Gastroesophageal sphincter (tissue), 4 donors: ENCODE results near the gene NTHL1. TPM values are rescaled to one million over a fixed set of nuclear protein-coding genes. Genes with fewer than 3 reads are reported as not detected.

Source experiments
- ATAC-seq: fragments of 150-250 bp; one replicate; pipeline ENCODE4 v1.9.1; 2016; ENCODE audit warnings: mild to moderate bottlenecking, moderate library complexity
- H3K27ac ChIP-seq, 4 donors: fragments of 200-600 bp; sonication (generic) in 3 of 4; 1 replicate in 3 of 4; 2 replicates in 1 of 4; pipeline ENCODE4 v1.5.1; 2016 to 2019
- H3K27me3 ChIP-seq: fragments of 200-600 bp; sonication (generic); one replicate; pipeline ENCODE4 v1.5.1; 2019
- H3K36me3 ChIP-seq, 2 donors: fragments of 200-600 bp; sonication (generic); one replicate each; pipeline ENCODE4 v1.5.1; 2019; ENCODE audit warnings: control low read depth in 1 of 2
- H3K4me1 ChIP-seq, 3 donors: fragments of 200-600 bp; sonication (generic); 1 replicate in 2 of 3; 2 replicates in 1 of 3; pipeline ENCODE4 v1.5.1; 2016 to 2019; ENCODE audit warnings: control low read depth in 2 of 3
- H3K4me3 ChIP-seq, 2 donors: fragments of 200-600 bp; sonication (generic); one replicate each; pipeline ENCODE4 v1.5.1; 2019; ENCODE audit warnings: mild to moderate bottlenecking in 1 of 2, moderate library complexity in 1 of 2
- H3K9me3 ChIP-seq, 3 donors: fragments of 200-600 bp; sonication (generic); one replicate each; pipeline ENCODE4 v1.5.1; 2017 to 2019; ENCODE audit warnings: control low read depth in 2 of 3
- EP300 ChIP-seq: sonication (generic); formaldehyde crosslinking; IDR thresholded peaks from one replicate; pipeline ENCODE4 v1.6.1; 2017; ENCODE audit warnings: antibody characterized with exemption, mild to moderate bottlenecking
- POLR2A ChIP-seq, 2 donors: fragments of 450-650 bp; IDR thresholded peaks; one replicate each; pipeline ENCODE4 v1.6.1; 2017; ENCODE audit warnings: antibody characterized with exemption in 2 of 2, mild to moderate bottlenecking in 2 of 2, moderate library complexity in 1 of 2
- POLR2AphosphoS5 ChIP-seq: sonication (generic); formaldehyde crosslinking; IDR thresholded peaks from one replicate; pipeline ENCODE4 v1.6.1; 2017; ENCODE audit warnings: antibody characterized with exemption
- WGBS, 2 donors: methylation state at CpG; one replicate each; pipeline ENCODE4 v1.1.5; 2018; ENCODE audit warnings: low coverage in 1 of 2; 5-methylcytosine and 5-hydroxymethylcytosine counted together
- total RNA-seq, 4 donors: library from RNA; depleted of rRNA; stranded (reverse); fragments of >200 nt; gene quantifications; one replicate each; pipeline ENCODE4 v1.1.0, GENCODE V29; 2016
- TF ChIP-seq, protein P1 (sequence below), 4 experiments: fragments of 200-600 bp in 2 of 4; fragments of 450-650 bp in 2 of 4; sonication (generic) in 1 of 4; IDR thresholded peaks; one replicate each; pipeline ENCODE4 v1.5.1; 2017 to 2019; ENCODE audit warnings: antibody characterized with exemption in 4 of 4, mild to moderate bottlenecking in 2 of 4, moderate library complexity in 2 of 4

NTHL1 gene
- total RNA-seq, 4 donors from 2014 or later = 18.4 to 25.4 (median 21.6) TPM

DNA sequence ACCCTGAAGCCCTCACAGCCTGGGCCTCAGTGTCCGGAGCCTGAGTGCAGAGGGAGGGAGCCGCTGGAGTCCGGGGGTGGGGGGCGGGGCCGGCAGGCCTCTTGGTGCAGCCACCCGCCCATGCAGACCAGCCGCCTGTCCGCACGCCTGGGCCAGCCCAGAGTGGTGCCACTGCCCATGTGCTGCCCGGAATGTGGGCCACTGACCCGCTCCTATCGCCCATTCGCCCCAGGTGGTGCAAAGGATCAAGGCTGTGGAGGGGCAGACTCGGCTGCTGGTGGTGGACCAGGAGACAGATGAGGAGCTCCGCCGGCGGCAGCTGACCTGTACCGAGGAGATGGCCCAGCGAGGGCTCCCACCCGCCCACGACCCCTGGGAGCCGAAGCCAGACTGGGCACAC, 18.3 kb downstream of the NTHL1 start:
- Histone ChIP-seq H3K9me3 (no peaks in the 10 kb centered on the region), H3K27me3 (no peaks in the 10 kb centered on the region), H3K27ac (peak overlapping the region in 2 of 4 donors; percentile 41 to 92), H3K4me1 (peaks cover 0 to 78% (median 37%) of the 10 kb centered on the region in 3 donors), H3K36me3 (peaks cover 0 to 11% of the 10 kb centered on the region in 2 donors), H3K4me3 (peak overlapping the region in 1 of 2 donors; percentile 79)
- no CpG with 5 or more reads among the region's 22 CpGs for WGBS, 2 donors
- ATAC-seq = no peak
- TF ChIP-seq POLR2AphosphoS5 (no peak), POLR2A (IDR thresholded peaks at IDR 0.05) (no peak), EP300 (no peak)
- TF ChIP-seq, protein P1, sequence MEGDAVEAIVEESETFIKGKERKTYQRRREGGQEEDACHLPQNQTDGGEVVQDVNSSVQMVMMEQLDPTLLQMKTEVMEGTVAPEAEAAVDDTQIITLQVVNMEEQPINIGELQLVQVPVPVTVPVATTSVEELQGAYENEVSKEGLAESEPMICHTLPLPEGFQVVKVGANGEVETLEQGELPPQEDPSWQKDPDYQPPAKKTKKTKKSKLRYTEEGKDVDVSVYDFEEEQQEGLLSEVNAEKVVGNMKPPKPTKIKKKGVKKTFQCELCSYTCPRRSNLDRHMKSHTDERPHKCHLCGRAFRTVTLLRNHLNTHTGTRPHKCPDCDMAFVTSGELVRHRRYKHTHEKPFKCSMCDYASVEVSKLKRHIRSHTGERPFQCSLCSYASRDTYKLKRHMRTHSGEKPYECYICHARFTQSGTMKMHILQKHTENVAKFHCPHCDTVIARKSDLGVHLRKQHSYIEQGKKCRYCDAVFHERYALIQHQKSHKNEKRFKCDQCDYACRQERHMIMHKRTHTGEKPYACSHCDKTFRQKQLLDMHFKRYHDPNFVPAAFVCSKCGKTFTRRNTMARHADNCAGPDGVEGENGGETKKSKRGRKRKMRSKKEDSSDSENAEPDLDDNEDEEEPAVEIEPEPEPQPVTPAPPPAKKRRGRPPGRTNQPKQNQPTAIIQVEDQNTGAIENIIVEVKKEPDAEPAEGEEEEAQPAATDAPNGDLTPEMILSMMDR (IDR thresholded peaks at IDR 0.05) = no peak

DNA sequence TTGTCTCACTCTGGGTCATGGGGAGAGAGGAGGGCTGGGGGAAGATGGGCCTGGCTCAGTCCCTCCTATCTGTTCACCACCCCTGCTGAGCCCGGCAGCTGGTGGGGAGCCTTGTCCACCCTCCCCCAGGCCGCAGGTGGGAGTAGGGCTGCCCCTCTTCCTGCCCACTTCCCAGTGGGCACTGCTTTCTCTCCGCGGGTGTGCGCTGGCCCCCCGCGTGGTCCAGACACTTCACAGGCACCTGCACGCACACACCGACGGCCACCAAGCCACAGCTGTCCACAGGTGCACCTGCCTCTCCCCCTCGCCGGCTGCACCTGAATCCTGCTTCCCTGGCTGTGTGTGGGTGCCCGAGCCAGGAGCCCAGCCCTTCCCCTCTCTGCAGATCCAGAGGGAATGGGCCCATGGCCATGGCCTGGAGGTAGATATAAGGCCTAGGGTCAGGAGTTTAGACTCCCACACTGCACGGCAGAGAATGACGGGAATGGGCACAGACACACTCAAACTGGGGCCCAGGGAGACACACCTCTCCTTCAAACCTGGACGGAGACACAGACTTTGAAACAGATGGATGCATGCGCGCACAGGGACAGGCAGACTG, 18.9 kb downstream of the NTHL1 start:
- TF ChIP-seq POLR2AphosphoS5 = no peak
- TF ChIP-seq EP300 = no peak
- TF ChIP-seq, protein P1 (IDR thresholded peaks at IDR 0.05) = no peak
- TF ChIP-seq POLR2A (IDR thresholded peaks at IDR 0.05) = no peak
- H3K27ac ChIP-seq = peak overlapping the region in 2 of 4 donors; percentile 41 to 85
- no CpG with 5 or more reads among the region's 18 CpGs for WGBS, 2 donors
- H3K27me3 ChIP-seq = no peaks in the 10 kb centered on the region
- peak overlapping the region in 1 of 2 donors; percentile 79 for H3K4me3 ChIP-seq
- H3K36me3 ChIP-seq = peaks cover 0 to 11% of the 10 kb centered on the region in 2 donors
- H3K4me1 ChIP-seq = peaks cover 0 to 79% (median 34%) of the 10 kb centered on the region in 3 donors
- no peaks in the 10 kb centered on the region for H3K9me3 ChIP-seq
- ATAC-seq = no peak

DNA sequence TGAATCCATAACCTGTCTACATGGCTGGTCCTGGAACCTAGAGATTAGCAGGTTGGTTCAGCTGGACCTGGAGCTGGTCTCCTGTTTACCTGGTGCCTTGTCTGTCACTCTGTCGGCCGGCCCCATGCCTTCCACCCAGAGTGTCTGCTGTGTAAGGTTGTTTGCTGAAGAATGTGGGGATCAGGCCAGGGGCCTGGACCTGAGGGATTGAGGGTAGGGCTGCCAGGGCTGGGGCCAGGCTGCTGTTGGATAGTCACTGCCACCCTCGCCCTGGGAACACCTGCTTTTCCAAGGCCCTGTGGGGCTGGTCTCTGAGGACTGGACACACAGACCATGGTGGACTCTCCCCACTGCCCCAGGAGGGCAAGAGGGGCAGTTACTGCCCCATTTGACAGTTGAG, 19.5 kb downstream of the NTHL1 start:
- TF ChIP-seq POLR2A (IDR thresholded peaks at IDR 0.05) = no peak
- no peak for TF ChIP-seq POLR2AphosphoS5
- TF ChIP-seq, protein P1 (IDR thresholded peaks at IDR 0.05) = no peak
- no peaks in the 10 kb centered on the region for H3K9me3 ChIP-seq
- peaks cover 0 to 11% of the 10 kb centered on the region in 2 donors for H3K36me3 ChIP-seq
- H3K4me1 ChIP-seq = peaks cover 0 to 79% (median 35%) of the 10 kb centered on the region in 3 donors
- WGBS, 2 donors = 60 to 83% methylated on average over 1 to 2 of the region's 3 CpGs
- H3K27ac ChIP-seq = peak overlapping the region in 2 of 4 donors; percentile 41 to 85
- H3K4me3 ChIP-seq = peak overlapping the region in 1 of 2 donors; percentile 79
- no peaks in the 10 kb centered on the region for H3K27me3 ChIP-seq
- ATAC-seq = no peak

DNA sequence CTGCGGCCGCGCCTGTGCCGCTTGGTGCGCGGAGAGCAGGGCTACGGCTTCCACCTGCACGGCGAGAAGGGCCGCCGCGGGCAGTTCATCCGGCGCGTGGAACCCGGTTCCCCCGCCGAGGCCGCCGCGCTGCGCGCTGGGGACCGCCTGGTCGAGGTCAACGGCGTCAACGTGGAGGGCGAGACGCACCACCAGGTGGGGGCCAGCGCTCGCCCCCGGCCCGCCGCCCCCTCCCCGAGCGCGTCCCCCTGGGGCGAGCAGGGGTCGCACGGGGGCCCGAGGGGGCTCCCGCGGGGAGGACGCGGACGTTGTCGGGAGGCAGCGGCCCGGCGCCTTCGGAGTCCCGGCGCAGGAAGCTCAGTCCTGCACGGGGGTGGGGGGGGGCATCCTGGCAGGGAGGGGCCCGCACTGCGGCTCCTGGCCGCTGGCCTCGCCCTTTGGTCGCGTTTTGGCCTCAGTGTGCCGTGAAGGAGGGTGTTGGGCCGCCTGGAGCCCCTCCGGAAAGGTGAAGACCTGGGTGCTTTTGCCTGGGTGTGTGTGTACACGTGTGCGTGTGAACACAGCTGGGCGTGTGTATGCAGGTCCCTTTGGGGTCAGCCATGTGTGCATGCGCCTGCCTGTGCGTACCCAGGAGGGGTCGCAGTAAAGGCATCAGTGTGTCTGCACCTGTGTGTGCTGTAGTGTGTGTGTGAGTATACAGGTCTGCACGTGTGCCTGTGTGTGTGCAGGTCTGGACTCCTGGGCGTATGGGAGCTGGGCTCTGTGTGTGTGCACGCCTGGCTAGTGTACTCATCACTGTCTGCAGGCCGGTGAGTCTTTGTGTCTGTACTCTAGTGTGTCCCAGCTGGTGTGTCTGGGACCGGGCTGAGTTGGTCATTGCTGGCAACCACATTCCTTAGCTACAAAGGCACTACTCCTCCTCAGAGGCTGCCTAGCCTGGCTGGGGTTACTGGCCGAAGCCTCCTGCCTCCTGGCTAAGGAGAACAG, 20.3 kb downstream of the NTHL1 start:
- Histone ChIP-seq H3K27me3 (peaks cover 4% of the 10 kb centered on the region), H3K36me3 (peaks cover 0 to 11% of the 10 kb centered on the region in 2 donors), H3K4me1 (peaks cover 0 to 79% (median 32%) of the 10 kb centered on the region in 3 donors), H3K9me3 (no peaks in the 10 kb centered on the region), H3K27ac (peak overlapping the region in 3 of 4 donors; percentile 76 to 85 (median 79)), H3K4me3 (peak overlapping the region; percentile 57 to 79)
- WGBS, 2 donors = no CpG with 5 or more reads among the region's 76 CpGs
- TF ChIP-seq POLR2AphosphoS5 = no peak
- TF ChIP-seq, protein P1 (IDR thresholded peaks at IDR 0.05) = no peak
- TF ChIP-seq POLR2A (IDR thresholded peaks at IDR 0.05) = no peak
- no peak for TF ChIP-seq EP300
- ATAC-seq = no peak
